ENCODE results near the gene GUCA2A. TPM values are rescaled to one million over a fixed set of nuclear protein-coding genes. Genes with fewer than 3 reads are reported as not detected.
A peak's percentile ranks its signal among the peaks of the same experiment; 100 is the strongest.

GUCA2A gene
- total and polyA plus RNA-seq, 9 of the 15 experiments (the other 6 are each of a cell fraction or from before 2014, with no cell fraction given), result not detected

DNA sequence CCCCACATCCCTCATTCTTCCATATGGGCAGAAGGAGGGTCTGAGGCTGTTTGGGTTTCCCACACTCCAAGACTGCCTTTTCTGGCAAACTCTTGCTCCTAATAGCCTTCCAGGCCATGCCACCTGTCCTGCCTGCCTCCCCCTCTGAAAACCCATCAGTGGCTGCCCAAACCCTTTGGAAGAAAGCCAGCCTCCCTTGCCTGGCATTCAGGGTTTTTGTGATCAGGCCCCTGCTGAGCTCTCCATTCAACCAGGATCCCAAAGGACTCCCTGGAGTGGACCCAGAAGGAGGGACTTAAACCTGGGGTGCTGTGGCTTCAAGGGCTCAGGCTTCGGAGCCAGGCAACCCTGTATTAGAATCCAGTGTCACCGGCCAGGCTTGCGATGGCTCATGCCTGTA lies 4.2 kb upstream of the GUCA2A start (continued):
- no peak for TF ChIP-seq NFIC (IDR thresholded peaks at IDR 0.05)

GRCh38 chr1:42168391-42168670 lies 3.8 kb upstream of the GUCA2A start:
- H3K79me2 ChIP-seq (ENCODE audit: control insufficient read depth, insufficient read depth, low read length), result no peaks in the 10 kb centered on the region
- no peak overlapping the region for H3K27ac ChIP-seq (ENCODE audit: extremely low read depth, low read depth, low read length)
- no TSS peak for BruUV-seq (replicated peaks)
- no peaks in the 10 kb centered on the region for H3K36me3 ChIP-seq (ENCODE audit: control insufficient read depth, insufficient read depth, low read length)
- H3K27me3 ChIP-seq (ENCODE audit: control insufficient read depth in 2 of 2, insufficient read depth in 2 of 2, low read length in 2 of 2), result peaks cover 0 to 24% of the 10 kb centered on the region in 2 experiments; a peak in 3 of 5 replicates
- no peak overlapping the region for H3K9ac ChIP-seq (ENCODE audit: insufficient read depth in 1 of 2, low read depth in 2 of 2, low read length in 2 of 2)
- FAIRE-seq, result no peak
- in situ Hi-C loops (cut with MboI), result no loop called here
- CTCF ChIA-PET (ENCODE audit: low intra/inter-chr PET ratio), result no interaction called here
- H3K4me1 ChIP-seq (replicated peaks in 1 of 2; ENCODE audit: control insufficient read depth in 2 of 2, insufficient read depth in 2 of 2, low read length in 2 of 2), result peaks cover 0 to 16% of the 10 kb centered on the region in 2 experiments; a peak in 2 of 5 replicates
- 0 out of 3 replicates have a peak, but pooled peaks have one; percentile 36 for ATAC-seq
- H4K20me1 ChIP-seq (replicated peaks; ENCODE audit: control insufficient read depth, insufficient read depth, low read length), result peaks cover 8% of the 10 kb centered on the region; the same call in 1 of the 2 replicates
- no peak overlapping the region for H3K4me2 ChIP-seq (ENCODE audit: insufficient read depth, low read length)
- TF ChIP-seq ZNF184 (CRISPR knock-in tag; IDR thresholded peaks at IDR 0.05) (no peak), JUND (IDR thresholded peaks at IDR 0.05; ENCODE audit: borderline replicate concordance, low read depth, low read length) (0 out of 2 replicates have a peak, but pooled peaks have one; percentile 14), JUND (tag; IDR thresholded peaks at IDR 0.05; ENCODE audit: borderline replicate concordance, low read depth, low read length) (peak; percentile 40; the same call in 1 of the 3 replicates), HES1 (IDR thresholded peaks at IDR 0.05; ENCODE audit: low read depth) (no peak), KDM2B (CRISPR knock-in tag; IDR thresholded peaks at IDR 0.05) (no peak), ZBTB7A (IDR thresholded peaks at IDR 0.05; ENCODE audit: borderline replicate concordance, control insufficient read depth, low read depth, low read length) (peak; percentile 37; the same call in 1 of the 2 replicates), RBM15 (IDR thresholded peaks at IDR 0.05; ENCODE audit: insufficient read depth, low read length) (no peak), SPI1 (IDR thresholded peaks at IDR 0.05; ENCODE audit: borderline replicate concordance, low read depth, low read length) (peak; percentile 94), ATF7 (IDR thresholded peaks at IDR 0.05) (peak; percentile 32; the same call in 1 of the 2 replicates)
- TF ChIP-seq, protein P1, sequence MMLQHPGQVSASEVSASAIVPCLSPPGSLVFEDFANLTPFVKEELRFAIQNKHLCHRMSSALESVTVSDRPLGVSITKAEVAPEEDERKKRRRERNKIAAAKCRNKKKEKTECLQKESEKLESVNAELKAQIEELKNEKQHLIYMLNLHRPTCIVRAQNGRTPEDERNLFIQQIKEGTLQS (IDR thresholded peaks at IDR 0.05), result 0 out of 2 replicates have a peak, but pooled peaks have one; percentile 14
- TF ChIP-seq, protein P1 (CRISPR knock-in tag; conservative IDR thresholded peaks at IDR 0.05), result no peak
- 0% methylated on average over 1 of the region's 1 CpG for WGBS (ENCODE audit: insufficient coverage, low coverage, missing lambda C conversion rate)
- H2AFZ ChIP-seq (ENCODE audit: low read depth, low read length), result no peak overlapping the region
- no peak overlapping the region for H3K4me3 ChIP-seq
- POLR2A ChIA-PET, result no interaction called here
- no peaks in the 10 kb centered on the region for H3K9me1 ChIP-seq (ENCODE audit: control insufficient read depth, insufficient read depth, low read length)
- no peaks in the 10 kb centered on the region; the same call in 1 of the 2 replicates for H3K9me3 ChIP-seq (replicated peaks; ENCODE audit: control insufficient read depth, insufficient read depth, low read depth, low read length)
- no peak for DNase-seq (ENCODE audit: extremely low read depth in 1 of 4, low spot score in 3 of 4)
- intact Hi-C loops (cut with micrococcal nuclease), result no loop called here

Data from K562 (cell line).